Right lobe of liver (tissue), 4 donors: ENCODE measurements around the gene YIPF7.

Source experiments
- CTCF ChIP-seq, 4 donors: fragments of 200-600 bp in 3 of 4; fragments of 450-650 bp in 1 of 4; IDR thresholded peaks; one replicate each; pipeline versions ENCODE4 v1.5.1 to v1.8.0; 2016 to 2022; ENCODE audit warnings: antibody characterized with exemption in 4 of 4, mild to moderate bottlenecking in 2 of 4
- POLR2A ChIP-seq: fragments of 450-650 bp; IDR thresholded peaks from one replicate; pipeline ENCODE4 v1.6.1; 2017; ENCODE audit warnings: antibody characterized with exemption, mild to moderate bottlenecking
- donor health status: DM: no; HTN: no; CAD: no.
- donor health status: DM: no; HTN: no; CAD: no.
- donor health status: DM: no; HTN: yes; CAD: no.

DNA sequence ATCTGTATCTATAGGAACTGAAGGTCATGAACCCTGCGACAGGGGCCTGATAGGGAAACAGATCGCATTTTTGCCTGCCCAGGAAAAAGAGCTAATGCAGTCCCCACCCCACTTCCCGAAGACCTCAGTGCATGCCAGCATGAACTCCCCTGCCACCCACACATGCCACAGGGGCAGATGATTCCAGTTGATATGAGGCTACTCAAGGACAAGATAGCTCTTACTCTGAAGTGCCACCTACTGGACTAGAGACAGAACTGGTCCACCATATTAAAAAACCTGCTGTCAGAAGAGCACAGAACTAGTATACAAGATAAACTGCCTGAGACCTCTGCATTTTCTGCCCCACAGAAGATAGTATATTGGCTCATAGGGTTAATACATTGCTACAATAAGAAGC, 68.0 kb downstream of the YIPF7 start:
- no peak for TF ChIP-seq POLR2A
- no peak for TF ChIP-seq CTCF (IDR thresholded peaks at IDR 0.05)
